Measurements from ENCODE around the gene LY9.

GRCh38 chr1:160797861-160798273 is 1.9 kb downstream of the LY9 start:
- TF ChIP-seq CTCF (IDR thresholded peaks at IDR 0.05) (no peak), POLR2A (IDR thresholded peaks at IDR 0.05) (no peak)

All from right lobe of liver (tissue), 4 donors.